Activated B cell treated with CpG ODN at 0.5 μM for 24 hours (primary cell): ENCODE measurements around the gene PLEKHA4. TPM values are rescaled to one million over a fixed set of nuclear protein-coding genes. Genes with fewer than 3 reads are reported as not detected.

Experiments
- ATAC-seq: fragments of 200-7000 bp; cut with Tn5 transposase; one replicate; pipeline ENCODE4 v1.10.0; 2021; ENCODE audit warnings: low read depth, mild to moderate bottlenecking, moderate library complexity
- CTCF ChIA-PET: fragments of 350-600 bp; sonication (Branson Sonifier 250); formaldehyde crosslinking; loops from one replicate; lab custom pipeline; 2021; ENCODE audit warnings: antibody characterized with exemption; lab: Charles Lee
- POLR2A ChIA-PET: fragments of 350-600 bp; sonication (Branson Sonifier 250); formaldehyde crosslinking; loops from one replicate; lab custom pipeline; 2021; ENCODE audit warnings: antibody characterized with exemption; lab: Charles Lee
- DNase-seq: peaks from one replicate; pipeline ENCODE4 v3.0.0; 2022
- H3K27ac Mint-ChIP-seq: one replicate; pipeline ENCODE4 v1.8.0; 2020; ENCODE audit warnings: mixed read lengths
- H3K27me3 Mint-ChIP-seq: one replicate; pipeline ENCODE4 v1.8.0; 2021; ENCODE audit warnings: mixed read lengths
- H3K36me3 Mint-ChIP-seq: one replicate; pipeline ENCODE4 v1.8.0; 2021; ENCODE audit warnings: low read depth, mixed read lengths
- H3K4me1 Mint-ChIP-seq: one replicate; pipeline ENCODE4 v1.8.0; 2021; ENCODE audit warnings: mixed read lengths
- H3K4me3 Mint-ChIP-seq: one replicate; pipeline ENCODE4 v1.8.0; 2020; ENCODE audit warnings: mild to moderate bottlenecking, mixed read lengths
- H3K9me3 Mint-ChIP-seq: one replicate; pipeline ENCODE4 v1.8.0; 2020; ENCODE audit warnings: mixed read lengths
- CTCF ChIP-seq: fragments of 200-600 bp; IDR thresholded peaks from one replicate; pipeline ENCODE4 v1.8.0; 2022; ENCODE audit warnings: antibody characterized with exemption, mild to moderate bottlenecking
- intact Hi-C: fragments of 100-400 bp; cut with micrococcal nuclease; formaldehyde crosslinking; loops from one replicate; pipeline ENCODE4 v1.15.1; 2024
- total RNA-seq: library from RNA; stranded (reverse); gene quantifications from 2 replicates; pipeline ENCODE4 v1.2.3, GENCODE V29; 2022

The PLEKHA4 gene
- total RNA-seq, 1 donor from 2014 or later: 5.7 TPM

GRCh38 chr19:48796298-48797083 is 71.9 kb downstream of the PLEKHA4 start:
- H3K27ac Mint-ChIP-seq: no peak overlapping the region
- TF ChIP-seq CTCF: no peak
- POLR2A ChIA-PET: interaction anchor here (0.6 to 2.5 kb wide), 7 partner anchors 15 to 1012 kb away, joined by 3 to 23 read pairs (median 9); partner anchors contain the start of genes BCAT2, HSD17B14 and PPP1R15A
- ATAC-seq (no peak), DNase-seq (no peak)
- no peaks in the 10 kb centered on the region for H3K9me3 Mint-ChIP-seq
- H3K4me1 Mint-ChIP-seq: peaks cover 10% of the 10 kb centered on the region
- no peaks in the 10 kb centered on the region for H3K27me3 Mint-ChIP-seq
- no peak overlapping the region for H3K4me3 Mint-ChIP-seq
- H3K36me3 Mint-ChIP-seq: no peaks in the 10 kb centered on the region
- intact Hi-C loops: no loop called here
- CTCF ChIA-PET: interaction anchor here (1.4 to 10.4 kb wide), 5 partner anchors 9 to 197 kb away, joined by 3 to 272 read pairs (median 6); partner anchors contain the start of genes CA11, GYS1, HSD17B14 and RUVBL2

GRCh38 chr19:48795685-48796070 is 72.7 kb downstream of the PLEKHA4 start:
- intact Hi-C loops: loop anchor here (1.0 kb wide), 5 partner anchors 16 to 176 kb away; partner anchors contain the start of genes BCAT2 and FTL
- Mint-ChIP-seq H3K9me3 (no peaks in the 10 kb centered on the region), H3K4me1 (peaks cover 10% of the 10 kb centered on the region), H3K36me3 (no peaks in the 10 kb centered on the region), H3K27ac (peak overlapping the region; percentile 88), H3K4me3 (peak overlapping the region; percentile 94), H3K27me3 (no peaks in the 10 kb centered on the region)
- no peak for ATAC-seq
- ChIA-PET POLR2A (interaction anchor here (0.5 to 2.5 kb wide), 19 partner anchors 9 to 1093 kb away, joined by 3 to 23 read pairs (median 6); partner anchors contain the start of genes BCAT2, CA11, GYS1 and HSD17B14), CTCF (interaction anchor here (0.7 to 10.4 kb wide), 21 partner anchors 12 to 198 kb away, joined by 3 to 272 read pairs (median 4); partner anchors contain the start of genes BCAT2, CA11, FTL and GYS1)
- no peak for TF ChIP-seq CTCF
- DNase-seq: no peak

- Mint-ChIP-seq H3K9me3 (no peaks in the 10 kb centered on the region), H3K4me3 (peak overlapping the region; percentile 94), H3K36me3 (no peaks in the 10 kb centered on the region), H3K4me1 (peaks cover 10% of the 10 kb centered on the region), H3K27ac (peak overlapping the region; percentile 88), H3K27me3 (no peaks in the 10 kb centered on the region)
- CTCF ChIA-PET: interaction anchor here (0.7 to 10.4 kb wide), 22 partner anchors 12 to 198 kb away, joined by 3 to 272 read pairs (median 4); partner anchors contain the start of genes BCAT2, CA11, FTL and GYS1
- POLR2A ChIA-PET: interaction anchor here (0.5 to 2.5 kb wide), 19 partner anchors 10 to 1093 kb away, joined by 3 to 23 read pairs (median 6); partner anchors contain the start of genes BCAT2, CA11, GYS1 and HSD17B14
- ATAC-seq: peak; percentile 98
- peak; percentile 86 for TF ChIP-seq CTCF
- intact Hi-C loops: loop anchor here (1.0 kb wide), 5 partner anchors 16 to 176 kb away; partner anchors contain the start of genes BCAT2 and FTL
- peak; percentile 79 for DNase-seq
These were observed 73.2 kb downstream of the PLEKHA4 start for GRCh38 chr19:48795055-48795684.

- no peak for DNase-seq
- CTCF ChIA-PET: interaction anchor here (1.0 to 10.4 kb wide), 4 partner anchors 13 to 176 kb away, joined by 3 to 272 read pairs (median 18); partner anchors contain the start of genes BCAT2 and HSD17B14
- H3K36me3 Mint-ChIP-seq: no peaks in the 10 kb centered on the region
- peak overlapping the region; percentile 38 for H3K4me3 Mint-ChIP-seq
- ATAC-seq: no peak
- H3K4me1 Mint-ChIP-seq: peaks cover 10% of the 10 kb centered on the region
- H3K27ac Mint-ChIP-seq: no peak overlapping the region
- no peaks in the 10 kb centered on the region for H3K9me3 Mint-ChIP-seq
- TF ChIP-seq CTCF: no peak
- no peaks in the 10 kb centered on the region for H3K27me3 Mint-ChIP-seq
- intact Hi-C loops: no loop called here
- POLR2A ChIA-PET: interaction anchor here (2.5 kb wide), 1 partner anchor 42 kb away, joined by 20 read pairs; the partner anchor contains the start of gene HSD17B14
These were observed 74.1 kb downstream of the PLEKHA4 start for GRCh38 chr19:48794291-48794690.
